GM21723 (cell line): Measurements from ENCODE around the gene UQCRH.
"Not testable (repeated sequence)": the region's sequence is repeated elsewhere in the genome, so short reads cannot be mapped to it uniquely, and the experiment has no call there.

Experiments used
- ATAC-seq: cut with Tn5 transposase; IDR thresholded peaks from one replicate; pipeline ENCODE4 v1.9.1; 2021; ENCODE audit warnings: mild to moderate bottlenecking, moderate library complexity; ENCODE audit not compliant: unreplicated experiment

Gene UQCRH

DNA sequence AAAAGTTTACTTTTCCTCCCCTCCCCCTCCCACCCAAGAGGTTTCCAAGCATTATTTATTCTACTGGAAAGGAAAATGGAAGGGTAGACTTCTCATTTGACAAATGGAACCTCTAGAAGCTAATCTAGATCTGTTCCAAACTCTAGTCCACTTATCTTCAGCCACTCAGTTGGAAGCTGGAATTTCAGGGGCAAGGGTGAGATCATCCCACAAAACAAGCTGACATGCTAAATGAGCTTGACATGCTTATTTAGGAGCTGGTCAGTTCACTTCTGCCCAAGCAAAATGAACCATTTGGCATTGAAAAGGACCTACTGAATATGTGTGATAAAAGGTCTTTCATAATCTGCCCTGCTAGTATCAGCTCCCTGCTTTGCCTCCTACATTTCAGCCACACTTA is 5.1 kb upstream of the UQCRH start:
- no peak for ATAC-seq

DNA sequence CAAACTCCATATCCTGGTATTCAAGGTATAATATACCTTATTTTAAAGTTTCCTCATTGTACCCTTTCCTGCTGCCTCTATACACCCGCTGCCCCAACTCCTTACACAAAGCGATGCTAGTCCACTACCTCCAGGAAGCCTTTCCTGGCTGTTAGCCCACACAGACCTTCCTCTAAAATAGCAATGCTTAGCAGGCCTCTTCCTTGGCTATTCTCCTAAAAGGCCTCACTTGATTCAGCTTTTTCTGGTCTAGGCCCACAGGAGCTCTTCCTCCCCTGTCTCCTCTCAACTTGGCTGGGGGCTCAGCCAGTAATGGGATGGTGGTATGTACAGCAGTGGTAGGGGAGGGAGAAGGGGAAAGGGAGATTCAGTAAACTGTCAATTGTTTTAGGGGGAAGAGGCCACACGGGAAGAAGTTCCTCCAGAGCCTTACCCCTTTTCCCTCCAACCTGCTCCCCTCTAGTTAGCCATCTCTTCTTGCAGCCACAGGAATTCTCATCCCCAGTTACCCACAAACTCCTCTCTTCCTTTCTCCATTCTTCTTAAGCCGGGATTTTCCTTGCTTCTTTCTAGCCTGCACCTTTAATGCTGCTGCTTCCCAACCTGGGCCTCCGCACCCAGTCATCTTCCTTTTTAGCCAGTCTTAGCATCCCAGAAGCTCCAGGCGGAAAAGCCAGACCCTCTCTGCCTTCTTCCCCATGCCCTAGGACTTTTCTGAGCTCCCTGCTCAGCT is 2.7 kb upstream of the UQCRH start:
- no peak for ATAC-seq

GRCh38 chr1:46301406-46301807 is 2.1 kb upstream of the UQCRH start:
- no peak for ATAC-seq

GRCh38 chr1:46301808-46302640 is 1.5 kb upstream of the UQCRH start:
- peak; percentile 43 for ATAC-seq

- peak; percentile 14 for ATAC-seq
These were observed 859 bp upstream of the UQCRH start for GRCh38 chr1:46302641-46303037.

GRCh38 chr1:46303872-46304326 is 401 bp downstream of the UQCRH start:
- ATAC-seq, result no peak

DNA sequence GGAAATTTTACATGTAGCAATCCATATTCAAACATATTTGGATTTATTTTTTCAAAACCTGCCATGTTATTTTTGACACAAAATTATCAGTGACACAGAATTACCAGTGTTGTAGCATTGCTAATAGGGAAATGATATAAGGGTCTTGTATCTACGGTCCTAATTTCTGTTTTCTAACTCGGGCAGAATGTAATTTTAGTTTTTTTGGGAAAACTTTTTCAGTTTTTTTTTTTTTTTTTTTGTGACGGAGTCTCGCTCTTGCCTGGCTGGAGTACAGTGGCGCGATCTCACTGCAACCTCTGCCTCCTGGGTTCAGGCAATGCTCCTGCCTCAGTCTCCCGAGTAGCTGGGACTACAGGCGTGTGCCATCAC is 2.6 kb downstream of the UQCRH start:
- no peak for ATAC-seq

- no peak for ATAC-seq
These were observed 6.1 kb downstream of the UQCRH start for GRCh38 chr1:46309401-46310159.

DNA sequence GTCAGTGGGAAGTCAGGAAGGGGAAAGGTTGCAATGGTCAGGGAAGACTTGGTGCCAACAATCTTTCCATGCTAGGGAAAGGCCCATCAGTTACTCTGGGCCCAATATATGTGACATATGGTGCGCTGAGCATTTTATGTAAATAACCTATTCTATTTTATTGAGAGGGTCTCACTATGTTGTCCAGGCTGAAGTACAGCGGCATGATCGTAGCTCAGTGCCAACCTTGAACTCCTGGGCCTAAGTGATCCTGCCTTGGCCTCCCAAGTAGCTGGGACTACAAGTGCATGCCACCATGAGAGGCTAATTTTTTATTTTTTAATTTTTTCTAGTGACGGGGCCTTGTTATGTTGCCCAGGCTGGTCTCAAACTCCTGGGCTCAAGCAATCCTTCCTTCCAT is 6.8 kb downstream of the UQCRH start:
- no peak for ATAC-seq

- ATAC-seq, result no peak
These were observed 12.3 kb downstream of the UQCRH start for GRCh38 chr1:46315669-46316403.

GRCh38 chr1:46317323-46317722 is 13.8 kb downstream of the UQCRH start:
- no peak for ATAC-seq

GRCh38 chr1:46319301-46319700 is 15.8 kb downstream of the UQCRH start:
- ATAC-seq, result not testable (repeated sequence)

GRCh38 chr1:46319960-46320914 is 16.7 kb downstream of the UQCRH start:
- not testable (repeated sequence) for ATAC-seq

DNA sequence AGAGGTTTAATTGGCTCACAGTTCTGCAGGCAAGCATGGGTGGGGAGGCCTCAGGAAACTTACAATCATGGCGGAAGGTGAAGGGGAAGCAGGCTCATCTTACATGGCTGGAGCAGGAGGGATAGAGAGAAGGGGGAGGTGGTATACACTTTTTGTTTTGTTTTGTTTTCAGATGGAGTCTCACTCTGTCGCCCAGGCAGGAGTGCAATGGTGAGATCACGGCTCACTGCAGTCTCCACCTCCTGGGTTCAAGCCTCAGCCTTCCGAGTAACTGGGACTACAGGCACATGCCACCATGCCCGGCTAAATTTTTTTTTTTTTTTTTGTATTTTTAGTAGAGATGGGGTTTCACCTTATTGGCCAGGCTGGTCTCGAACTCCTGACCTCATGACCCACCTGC is 18.7 kb downstream of the UQCRH start:
- ATAC-seq, result not testable (repeated sequence)

DNA sequence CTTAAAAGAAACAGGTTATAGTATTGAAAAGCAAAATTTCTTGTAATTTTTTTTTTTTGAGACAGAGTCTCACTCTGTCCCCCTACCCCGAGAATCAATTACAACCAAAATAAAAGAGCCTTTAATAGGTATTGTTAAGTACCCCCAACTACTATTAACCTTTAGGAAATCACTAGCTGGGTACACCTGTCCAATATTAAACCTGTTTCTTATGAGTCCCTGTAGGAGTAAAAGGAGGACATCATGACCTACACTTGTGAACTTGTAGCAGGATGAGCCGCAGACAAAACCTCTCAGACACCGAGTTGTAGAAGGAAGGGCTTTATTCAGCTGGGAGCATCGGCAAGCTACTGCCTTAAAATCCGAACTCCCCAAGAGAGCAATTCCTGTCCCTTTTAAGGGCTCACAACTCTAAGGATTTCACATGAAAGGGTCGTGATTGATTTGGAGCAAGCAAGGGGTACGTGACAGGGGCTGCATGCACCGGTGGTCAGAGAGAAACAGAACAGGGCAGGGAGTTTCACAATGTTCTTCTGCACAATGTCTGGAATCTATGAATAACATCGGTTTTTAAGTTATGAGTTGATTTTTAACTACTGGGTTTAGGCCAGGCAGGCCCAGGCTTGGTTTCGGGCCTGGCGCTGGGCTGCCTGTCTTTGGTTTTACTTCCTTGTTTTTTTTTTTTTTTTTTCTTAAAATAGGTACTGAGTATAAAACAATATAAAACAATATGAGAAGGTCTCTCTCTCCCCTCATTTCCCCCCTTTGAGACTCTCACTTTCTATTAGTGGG is 22.0 kb downstream of the UQCRH start:
- ATAC-seq, result not testable (repeated sequence)

- ATAC-seq, result not testable (repeated sequence)
These were observed 24.7 kb downstream of the UQCRH start for GRCh38 chr1:46328182-46328581.

DNA sequence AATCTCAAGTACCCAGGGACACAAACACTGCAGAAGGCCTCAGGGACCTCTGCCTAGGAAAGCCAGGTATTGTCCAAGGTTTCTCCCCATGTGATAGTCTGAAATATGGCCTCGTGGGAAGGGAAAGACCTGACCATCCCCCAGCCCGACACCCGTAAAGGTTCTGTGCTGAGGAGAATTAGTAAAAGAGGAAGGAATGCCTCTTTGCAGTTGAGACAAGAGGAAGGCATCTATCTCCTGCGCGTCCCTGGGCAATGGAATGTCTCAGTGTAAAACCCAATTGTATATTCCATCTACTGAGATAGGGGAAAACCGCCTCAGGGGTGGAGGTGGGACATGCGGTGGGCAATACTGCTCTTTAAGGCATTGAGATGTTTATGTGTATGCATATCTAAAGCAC is 26.3 kb downstream of the UQCRH start:
- ATAC-seq, result not testable (repeated sequence)

DNA sequence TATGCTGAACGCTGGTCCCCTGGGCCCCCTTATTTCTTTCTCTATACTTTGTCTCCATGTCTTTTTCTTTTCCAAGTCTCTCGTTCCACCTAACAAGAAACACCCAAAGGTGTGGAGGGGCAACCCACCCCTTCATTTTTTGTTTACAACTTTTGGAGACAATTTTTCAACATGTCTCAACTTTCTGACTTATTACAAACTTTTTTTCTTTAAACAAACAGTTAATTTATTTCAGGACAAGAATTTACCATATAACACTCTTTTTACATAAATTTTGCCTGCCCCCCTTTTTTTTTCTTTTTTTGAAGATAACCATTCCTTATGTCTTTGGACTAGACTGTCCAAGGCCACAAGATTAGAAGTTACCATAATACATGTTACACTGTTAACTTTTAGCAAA is 26.9 kb downstream of the UQCRH start:
- not testable (repeated sequence) for ATAC-seq
